Epithelial cell of esophagus (primary cell): Measurements from ENCODE around the gene NFATC2.

Source experiments
- DNase-seq: peaks from one replicate; pipeline ENCODE4 v3.0.0; 2010; ENCODE audit warnings: low read depth
- H3K4me3 ChIP-seq: 2 replicates; pipeline ENCODE4 v1.5.1; 2011; ENCODE audit warnings: mild to moderate bottlenecking, low read length, control low read depth
- CTCF ChIP-seq: IDR thresholded peaks from 2 replicates; pipeline ENCODE4 v1.5.1; 2011; ENCODE audit warnings: low read depth, mild to moderate bottlenecking, low read length, control low read depth, inconsistent platforms; ENCODE audit not compliant: insufficient read depth; ENCODE audit errors: missing control alignments

NFATC2 gene

GRCh38 chr20:51362254-51362653 lies 180.3 kb downstream of the NFATC2 start:
- TF ChIP-seq CTCF: no peak
- H3K4me3 ChIP-seq: no peak overlapping the region
- DNase-seq: no peak

- H3K4me3 ChIP-seq: no peak overlapping the region
- DNase-seq: no peak
- no peak for TF ChIP-seq CTCF
Measured at GRCh38 chr20:51361258-51361657, 181.3 kb downstream of the NFATC2 start.

- no peak for TF ChIP-seq CTCF
- H3K4me3 ChIP-seq: no peak overlapping the region
- DNase-seq: peak; percentile 95
Measured at GRCh38 chr20:51360451-51361201, 181.9 kb downstream of the NFATC2 start.

- TF ChIP-seq CTCF: no peak
- no peak for DNase-seq
- no peak overlapping the region for H3K4me3 ChIP-seq
Measured at GRCh38 chr20:51359947-51360346, 182.6 kb downstream of the NFATC2 start.

GRCh38 chr20:51359401-51359800 lies 183.1 kb downstream of the NFATC2 start:
- peak; percentile 67 for DNase-seq

GRCh38 chr20:51358032-51358724 lies 184.3 kb downstream of the NFATC2 start:
- DNase-seq: no peak
- no peak for TF ChIP-seq CTCF
- no peak overlapping the region for H3K4me3 ChIP-seq

More at GRCh38 chr20:51359401-51359800, 183.1 kb downstream of the NFATC2 start:
- H3K4me3 ChIP-seq: no peak overlapping the region
- TF ChIP-seq CTCF: no peak
